Measurements from ENCODE around the gene PLK2.
A peak's percentile ranks its signal among the peaks of the same experiment; 100 is the strongest.

PLK2 gene

DNA sequence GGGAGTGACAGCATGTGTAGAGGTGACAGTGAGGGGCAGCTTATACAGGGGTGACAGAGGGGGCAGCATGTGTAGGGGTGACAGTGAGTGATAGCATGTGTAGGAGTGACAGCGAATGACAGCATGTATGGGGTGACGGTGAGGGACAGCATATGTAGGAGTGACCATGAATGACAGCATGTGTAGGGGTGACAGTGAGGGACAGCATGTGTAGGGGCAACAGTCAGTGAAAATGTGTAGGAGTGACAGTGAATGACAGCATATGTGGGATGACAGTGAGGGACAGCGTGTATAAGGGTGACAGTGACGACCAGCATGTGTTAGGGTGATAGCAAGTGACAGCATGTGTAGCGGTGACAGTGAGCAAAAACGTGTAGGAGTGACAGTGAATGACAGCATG is 21.9 kb upstream of the PLK2 start:
- FAIRE-seq (no peak), DNase-seq (ENCODE audit: insufficient read length, low spot score) (no peak)

DNA sequence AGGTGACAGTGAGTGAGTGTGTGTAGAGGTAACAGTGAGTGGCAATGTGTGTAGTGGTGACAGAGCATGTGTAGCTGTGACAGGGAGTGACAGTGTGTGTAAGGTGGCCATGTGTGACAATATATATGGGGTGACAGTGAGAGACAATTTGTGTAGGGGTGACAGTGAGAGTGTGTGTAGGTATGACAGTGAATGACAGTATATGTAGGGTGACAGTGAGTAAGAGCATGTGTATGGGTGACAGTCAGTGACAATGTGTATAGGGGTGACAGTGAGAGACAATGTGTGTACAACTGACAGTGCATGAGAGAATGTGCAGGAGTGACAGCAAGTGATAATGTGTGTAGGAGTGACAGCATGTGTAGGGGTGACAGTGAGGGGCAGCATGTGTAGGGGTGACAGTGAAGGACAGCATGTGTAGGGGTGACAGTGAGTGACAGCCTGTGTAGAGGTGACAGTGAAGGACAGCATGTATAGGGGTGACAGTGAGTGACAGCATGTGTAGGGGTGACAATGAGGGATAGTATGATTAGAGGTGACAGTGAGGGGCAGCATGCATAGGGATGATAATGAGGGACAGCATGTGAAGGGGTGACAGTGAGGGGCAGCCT is 21.3 kb upstream of the PLK2 start:
- FAIRE-seq = peak; percentile 91
- no peak for DNase-seq (ENCODE audit: insufficient read length, low spot score)

DNA sequence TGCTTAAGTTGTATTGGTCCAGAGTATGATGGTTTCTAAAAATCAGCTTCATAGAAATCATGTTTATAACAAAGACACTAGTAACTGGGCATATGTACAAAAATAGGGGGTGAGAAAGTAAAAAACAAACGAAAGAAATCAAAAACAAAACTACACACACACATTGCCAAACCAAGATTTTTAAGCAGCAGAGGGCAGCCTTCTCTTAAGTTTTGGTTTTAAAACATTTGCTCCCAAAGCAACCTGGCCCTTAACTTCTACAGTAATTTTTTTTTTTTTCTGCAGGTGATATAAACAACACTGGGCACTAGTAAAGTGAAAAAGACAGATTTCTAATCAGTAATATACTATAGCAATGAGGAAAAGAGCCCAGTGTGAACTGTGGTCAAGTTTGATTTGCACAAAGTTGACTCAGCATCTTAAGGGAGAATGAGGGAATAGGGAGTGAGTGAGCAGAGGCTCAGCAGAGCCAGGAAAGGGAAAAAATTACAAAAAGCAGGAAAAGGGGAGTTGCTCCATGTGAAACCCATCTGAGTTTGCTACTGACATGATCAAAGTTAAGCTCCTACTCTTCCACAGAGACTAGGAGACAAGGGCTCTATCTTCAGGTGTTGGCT is 18.0 kb upstream of the PLK2 start:
- no peak for DNase-seq (ENCODE audit: insufficient read length, low spot score)
- no peak for FAIRE-seq

DNA sequence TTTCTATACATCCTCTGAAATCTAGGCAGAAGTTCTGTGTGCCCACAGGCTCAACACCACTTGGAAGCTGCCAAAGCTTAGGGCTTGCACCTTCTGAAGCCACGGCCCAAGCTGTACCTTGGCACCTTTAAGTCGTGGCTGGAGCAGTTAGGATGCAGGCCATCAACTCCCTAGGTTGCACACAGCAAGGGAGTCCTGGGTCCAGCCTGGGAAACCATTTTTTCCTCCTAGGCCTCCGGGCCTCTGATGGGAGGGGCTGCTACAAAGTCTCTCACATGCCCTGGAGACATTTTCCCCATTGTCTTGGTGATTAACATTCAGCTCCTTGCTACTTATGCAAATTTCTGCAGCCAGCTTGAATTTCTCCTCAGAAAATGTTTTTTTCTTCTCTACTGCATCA is 15.5 kb upstream of the PLK2 start:
- no peak for FAIRE-seq
- DNase-seq (ENCODE audit: insufficient read length, low spot score) = no peak

DNA sequence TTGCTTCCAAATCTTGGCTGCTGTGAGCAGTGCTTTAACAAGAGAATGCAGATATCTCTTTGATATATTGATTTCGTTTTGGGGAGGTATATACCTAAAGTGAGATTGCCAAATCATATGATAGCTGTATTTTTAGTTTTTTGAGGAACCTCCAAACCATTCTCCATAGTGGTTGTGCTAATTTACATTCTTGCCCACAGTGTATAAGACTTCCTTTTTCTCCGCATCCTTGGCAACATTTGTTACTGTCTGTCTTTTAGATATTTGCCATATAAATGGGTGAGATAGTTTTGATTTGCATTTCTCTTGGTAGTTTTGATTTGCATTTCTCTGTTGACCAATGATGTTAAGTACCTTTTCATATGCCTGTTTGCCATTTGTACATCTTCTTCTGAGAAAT is 10.0 kb upstream of the PLK2 start:
- DNase-seq (ENCODE audit: insufficient read length, low spot score) (no peak), FAIRE-seq (no peak)

DNA sequence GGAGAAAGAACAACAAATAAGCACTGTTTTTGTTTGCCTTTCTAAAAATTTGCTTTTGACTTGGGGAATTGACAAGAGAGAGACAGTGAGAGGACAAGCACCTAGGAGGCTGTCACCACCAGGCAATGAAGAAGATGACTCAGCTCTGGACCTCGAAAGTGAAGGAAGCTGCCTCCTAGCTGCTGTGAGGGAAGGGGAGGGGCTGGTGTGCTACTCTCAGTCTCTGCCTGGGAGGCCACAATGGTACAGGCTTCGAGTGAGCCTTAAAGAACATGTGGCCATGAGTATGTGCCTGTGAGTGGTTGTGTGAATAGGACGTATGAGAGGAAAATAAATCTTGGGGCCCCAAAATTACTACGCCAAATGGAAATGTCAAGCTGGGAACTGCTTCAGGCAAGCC is 7.1 kb upstream of the PLK2 start:
- DNase-seq (ENCODE audit: insufficient read length, low spot score) = peak; percentile 31
- no peak for FAIRE-seq

DNA sequence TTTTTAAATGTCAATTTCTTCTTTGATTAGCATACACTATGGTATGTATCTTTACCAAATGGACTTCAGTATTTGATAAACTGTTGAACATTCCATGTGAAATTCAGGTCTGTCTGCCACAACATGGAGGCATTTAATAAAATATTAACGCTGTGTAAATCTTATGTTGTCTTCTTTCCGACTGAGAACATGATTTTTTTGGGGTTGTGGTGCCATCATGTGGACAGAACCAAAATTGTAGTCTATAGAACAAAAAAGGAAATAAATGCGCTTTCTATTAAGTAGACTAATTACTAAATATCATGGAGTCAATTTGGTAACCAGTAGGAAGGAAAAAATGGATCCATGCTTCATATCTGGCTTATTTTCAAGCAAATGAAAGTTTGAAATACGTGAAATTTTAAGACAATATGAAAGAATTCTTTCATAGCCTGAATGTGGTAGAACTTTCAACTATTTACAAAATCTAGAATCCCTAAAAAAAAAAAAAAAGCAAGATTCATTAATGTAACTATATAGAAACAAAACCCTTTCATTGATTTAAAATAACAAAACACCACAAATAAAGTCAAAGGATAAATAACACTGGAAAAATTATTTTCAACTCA is 2.8 kb upstream of the PLK2 start:
- no peak for FAIRE-seq
- peak; percentile 37 for DNase-seq (ENCODE audit: insufficient read length, low spot score)

DNA sequence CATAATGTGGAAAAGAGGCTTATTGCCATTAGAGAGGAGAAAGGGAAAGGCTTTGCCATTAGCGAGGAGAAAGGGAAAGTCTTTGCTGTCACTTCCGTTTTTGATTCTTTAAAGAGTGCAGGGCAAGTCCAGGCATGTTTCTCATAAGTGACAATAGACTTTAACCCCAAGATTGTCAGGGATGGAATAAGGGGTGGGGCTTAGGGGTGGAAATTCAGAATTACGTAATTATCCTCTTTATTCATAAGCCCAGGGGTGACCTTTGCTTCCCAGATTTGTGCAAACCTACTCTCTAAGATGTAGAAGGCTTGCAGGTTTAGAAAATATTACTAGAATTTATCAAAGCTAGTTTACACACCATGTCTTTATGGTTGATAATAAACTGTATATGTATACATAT is 2.3 kb upstream of the PLK2 start:
- peak; percentile 25 for DNase-seq (ENCODE audit: insufficient read length, low spot score)

DNA sequence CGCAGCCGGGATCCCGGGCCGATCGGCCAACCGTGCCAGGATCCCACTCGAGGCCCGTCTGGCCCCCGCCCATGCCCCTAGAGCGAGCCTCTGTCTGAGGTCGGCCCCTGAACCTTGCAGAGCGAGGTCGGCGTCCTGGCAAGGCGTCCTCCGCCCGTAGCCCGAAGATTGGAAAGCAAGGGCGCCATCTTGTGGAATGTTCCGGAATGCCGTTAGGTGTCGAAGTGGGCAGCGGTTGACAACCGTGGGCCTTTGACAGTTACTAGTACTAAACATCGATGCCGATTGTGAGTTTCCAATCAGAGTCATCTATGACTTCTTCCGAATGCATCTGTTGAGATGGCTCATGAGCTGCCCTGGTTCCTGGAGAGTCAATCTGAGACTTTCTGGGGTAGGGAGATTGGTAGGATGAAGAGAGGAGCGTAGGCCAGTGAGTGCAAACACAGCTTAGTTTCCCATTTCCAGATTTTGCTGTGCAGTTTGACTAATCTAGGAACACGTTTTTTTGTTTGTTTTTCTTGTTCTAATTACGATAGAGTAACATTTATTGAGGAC is 923 bp upstream of the PLK2 start:
- FAIRE-seq = peak; percentile 82

More for the DNA sequence above, 2.3 kb upstream of the PLK2 start:
- no peak for FAIRE-seq

DNA sequence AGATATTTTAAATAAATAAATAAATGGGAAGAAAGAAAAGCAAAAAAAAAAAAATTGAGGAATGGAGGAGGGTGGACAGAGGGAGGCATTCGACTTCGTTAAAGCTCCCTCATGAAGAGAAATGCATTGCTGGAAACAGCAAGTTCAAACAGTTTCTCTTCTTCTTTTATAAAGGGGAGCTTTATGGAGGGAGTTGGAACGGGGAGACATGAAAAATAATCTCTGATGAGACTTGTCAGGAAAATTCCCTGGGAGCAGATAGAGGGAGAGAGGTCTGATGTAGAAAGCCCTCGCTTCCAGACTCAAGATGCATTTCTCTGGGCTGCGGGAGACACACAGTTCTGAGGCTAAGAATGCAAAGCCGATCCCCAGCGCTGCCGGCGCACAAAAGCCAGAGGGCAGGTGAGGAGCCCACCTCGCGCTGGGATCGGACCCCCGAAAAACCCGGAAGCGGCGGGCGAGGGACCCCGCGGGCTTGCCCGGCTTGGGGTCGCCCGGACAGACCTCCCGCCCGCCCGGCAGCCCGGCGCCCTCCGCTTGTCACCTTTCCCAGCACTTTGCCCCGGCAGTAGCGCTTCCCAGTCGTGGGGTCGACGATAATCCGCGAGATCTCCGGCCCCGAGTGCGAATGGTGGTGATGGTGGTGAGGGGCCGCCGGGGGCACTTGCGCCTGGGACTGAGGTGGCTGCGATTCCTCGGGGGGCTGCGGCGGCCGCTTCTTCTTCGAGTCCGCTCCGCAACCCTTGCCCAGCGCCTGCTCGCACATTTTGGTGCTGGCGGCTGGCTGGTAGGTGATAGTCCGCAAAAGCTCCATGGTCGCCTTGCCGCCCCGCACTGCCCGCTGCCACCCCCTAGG is 512 bp downstream of the PLK2 start:
- DNase-seq (ENCODE audit: insufficient read length, low spot score) (no peak), FAIRE-seq (no peak)

More for the DNA sequence above, 923 bp upstream of the PLK2 start:
- DNase-seq (ENCODE audit: insufficient read length, low spot score) = peak; percentile 63

DNA sequence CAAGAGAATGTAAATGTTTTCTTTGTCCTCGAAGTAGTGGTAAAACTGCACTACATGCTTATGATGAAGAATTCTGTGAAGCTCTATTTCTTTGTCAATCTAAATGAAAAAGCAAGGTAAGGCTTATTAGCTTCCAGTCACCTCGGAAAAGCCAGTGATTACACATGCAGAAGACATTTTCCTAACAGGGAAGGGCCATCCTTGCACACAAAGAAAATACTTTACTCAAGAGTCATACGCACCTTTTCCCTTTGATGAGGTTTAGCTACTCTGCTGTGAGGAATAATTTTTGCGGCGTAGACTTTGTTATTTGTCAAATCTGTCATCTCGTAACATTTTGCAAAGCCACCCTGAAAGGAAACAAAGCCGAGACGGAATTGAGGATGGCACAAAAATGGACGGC is 1.1 kb downstream of the PLK2 start:
- DNase-seq (ENCODE audit: insufficient read length, low spot score) (no peak), FAIRE-seq (no peak)

DNA sequence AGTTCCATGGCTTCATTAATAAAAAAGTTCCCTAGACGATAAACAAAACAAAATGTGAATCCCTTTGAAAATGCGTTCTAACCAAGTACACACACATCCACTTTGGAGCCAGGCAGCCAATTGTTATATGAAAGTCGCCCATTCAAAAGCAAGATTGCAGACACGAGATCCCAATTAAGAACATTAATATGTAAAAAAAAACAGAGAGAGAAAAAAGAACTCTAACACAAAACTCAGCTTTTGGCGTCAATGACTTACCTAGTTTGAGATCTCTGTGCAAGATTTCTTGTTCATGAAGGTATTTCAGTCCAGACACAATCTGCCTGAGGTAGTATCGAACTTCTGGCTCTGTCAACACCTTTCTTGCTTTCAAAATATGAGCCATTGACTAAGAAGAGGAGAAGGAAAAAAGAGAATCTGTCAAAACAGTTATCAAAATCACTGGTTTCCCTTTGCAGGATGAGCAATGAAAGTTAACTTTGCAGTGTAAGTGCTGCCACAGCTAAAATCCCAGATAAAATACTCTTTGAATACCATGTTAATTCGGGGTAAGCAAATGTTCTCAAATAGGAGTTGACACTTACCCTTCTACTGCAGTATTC is 1.6 kb downstream of the PLK2 start:
- FAIRE-seq = no peak
- no peak for DNase-seq (ENCODE audit: insufficient read length, low spot score)

DNA sequence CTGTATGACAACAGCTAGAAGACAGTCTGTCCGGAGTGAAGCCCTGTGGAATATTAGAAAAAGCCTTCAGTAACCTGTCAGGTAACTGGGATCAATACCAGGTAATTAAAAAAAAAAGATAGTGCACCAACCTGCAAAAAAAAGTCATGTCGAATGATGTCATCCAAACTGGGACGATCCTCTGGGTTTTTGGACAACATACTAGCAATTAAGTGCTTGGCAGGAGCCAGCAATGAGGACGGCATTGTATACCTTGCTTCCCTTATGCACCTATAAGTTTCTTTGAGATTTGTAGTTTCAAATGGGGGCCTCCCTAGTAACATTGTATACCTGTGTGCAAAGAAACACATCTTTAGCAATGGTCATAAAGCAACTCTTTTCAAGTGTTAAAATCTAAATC is 2.8 kb downstream of the PLK2 start:
- FAIRE-seq (no peak), DNase-seq (ENCODE audit: insufficient read length, low spot score) (no peak)

DNA sequence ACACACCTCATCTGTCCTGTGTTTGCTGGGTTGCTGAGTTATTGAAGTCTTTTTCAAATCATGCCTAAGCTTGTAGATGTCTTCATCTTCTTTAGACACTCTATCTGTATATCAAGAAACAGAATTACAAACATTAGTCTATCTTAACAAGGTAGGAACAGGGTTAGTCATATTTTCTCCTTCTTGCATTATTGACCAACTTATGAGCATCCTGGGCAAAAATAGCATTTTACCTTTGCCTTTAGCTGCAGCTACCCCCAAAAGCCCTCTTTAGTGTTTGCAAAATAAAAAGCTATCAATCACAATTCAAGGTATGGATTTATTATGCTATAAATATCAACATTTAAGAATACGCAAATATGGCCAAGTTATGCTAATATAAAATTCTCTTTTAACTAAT is 3.4 kb downstream of the PLK2 start:
- FAIRE-seq (no peak), DNase-seq (ENCODE audit: insufficient read length, low spot score) (no peak)

DNA sequence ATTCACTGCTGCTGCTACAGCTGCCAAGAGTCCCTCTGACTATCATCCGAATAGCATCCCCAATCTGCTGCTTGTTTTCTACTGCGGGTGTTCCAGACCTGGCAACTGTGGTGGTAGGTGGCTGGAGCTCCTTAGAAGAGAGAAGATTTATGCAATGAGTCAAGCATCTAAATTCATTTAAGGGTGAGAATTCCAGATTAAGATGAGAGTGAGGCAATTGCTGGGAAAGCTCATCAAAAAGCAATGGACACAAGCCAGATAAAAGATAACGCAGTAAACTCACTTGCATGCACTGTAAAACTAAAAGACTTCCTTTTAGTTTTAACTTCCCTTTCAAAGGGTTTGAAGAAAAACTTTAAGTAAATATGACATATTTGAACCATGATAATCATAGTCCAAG is 3.9 kb downstream of the PLK2 start:
- FAIRE-seq = no peak
- DNase-seq (ENCODE audit: insufficient read length, low spot score) = no peak

DNA sequence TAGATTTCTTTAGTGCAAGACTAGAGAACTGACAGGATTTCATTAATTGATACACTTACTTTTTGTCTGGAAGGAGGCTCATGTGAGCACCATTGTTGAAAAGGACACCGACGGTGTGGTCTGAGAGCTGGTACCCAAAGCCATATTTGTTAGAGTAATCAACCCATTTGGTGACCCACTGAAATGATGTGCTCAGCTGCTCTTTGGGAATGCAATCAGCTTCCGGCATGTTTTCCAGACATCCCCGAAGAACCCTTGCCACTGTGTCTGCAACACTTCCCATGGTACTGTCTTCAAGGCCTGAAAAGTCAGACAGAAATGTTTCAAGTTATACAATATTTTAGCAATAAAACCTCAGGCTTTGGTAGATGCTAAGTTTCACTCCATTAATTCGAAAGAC is 4.4 kb downstream of the PLK2 start:
- FAIRE-seq (no peak), DNase-seq (ENCODE audit: insufficient read length, low spot score) (no peak)

DNA sequence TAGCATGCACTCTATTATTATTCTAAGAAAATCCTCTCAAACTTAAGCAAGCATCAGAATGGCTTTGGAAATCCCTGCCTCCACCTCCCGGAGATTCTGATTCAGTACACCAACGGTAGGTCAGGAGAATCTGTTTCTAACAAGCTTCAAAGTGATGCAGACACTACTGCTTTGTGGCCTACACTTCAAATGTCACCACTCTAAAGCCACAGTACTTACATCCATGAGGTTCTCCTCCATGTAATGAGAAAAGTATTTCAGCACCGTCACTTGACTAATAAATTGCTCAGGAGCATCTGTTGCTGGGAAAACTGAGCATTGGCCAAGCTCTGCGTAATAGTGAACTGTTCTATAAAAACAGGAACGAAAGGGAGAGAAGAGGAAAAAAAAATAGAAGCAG is 4.8 kb downstream of the PLK2 start:
- no peak for FAIRE-seq
- no peak for DNase-seq (ENCODE audit: insufficient read length, low spot score)

DNA sequence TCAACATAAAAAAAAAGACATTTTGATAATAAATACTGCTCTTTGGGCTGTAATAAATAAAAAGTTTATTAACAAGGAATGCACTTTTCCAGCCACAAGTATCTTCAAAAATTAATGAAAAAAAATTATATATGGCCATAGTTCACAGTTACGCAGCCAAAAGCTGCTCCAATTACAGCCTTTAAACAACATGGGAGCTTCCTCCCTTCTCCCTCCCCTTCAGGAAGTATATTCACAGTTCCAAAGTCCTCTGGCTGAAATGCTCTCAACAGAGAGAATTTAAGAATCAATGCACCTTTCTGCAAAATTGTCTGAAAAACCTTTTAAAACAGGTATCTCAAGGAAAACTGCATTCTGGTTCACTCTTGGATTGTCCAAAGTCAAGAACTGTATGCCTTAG is 5.9 kb downstream of the PLK2 start:
- FAIRE-seq (no peak), DNase-seq (ENCODE audit: insufficient read length, low spot score) (no peak)

DNA sequence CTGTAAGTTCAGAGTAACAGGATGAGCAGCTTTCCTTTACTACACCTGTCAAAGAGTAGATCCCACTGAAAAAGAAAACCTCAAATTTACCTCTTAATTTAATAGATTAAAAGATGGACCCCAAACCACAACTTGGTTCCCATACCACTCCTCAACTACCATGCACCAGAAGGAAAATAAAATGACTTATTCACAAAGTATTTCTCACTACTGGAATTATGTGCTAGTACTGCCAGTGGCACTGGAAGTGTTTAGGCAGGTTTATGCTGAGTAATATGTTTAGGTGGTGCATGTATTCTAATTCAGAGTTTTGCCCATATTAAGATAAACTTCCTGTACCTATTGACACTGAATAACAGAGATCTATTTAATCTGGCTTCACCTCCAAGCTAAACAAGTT is 6.6 kb downstream of the PLK2 start:
- no peak for DNase-seq (ENCODE audit: insufficient read length, low spot score)
- no peak for FAIRE-seq

DNA sequence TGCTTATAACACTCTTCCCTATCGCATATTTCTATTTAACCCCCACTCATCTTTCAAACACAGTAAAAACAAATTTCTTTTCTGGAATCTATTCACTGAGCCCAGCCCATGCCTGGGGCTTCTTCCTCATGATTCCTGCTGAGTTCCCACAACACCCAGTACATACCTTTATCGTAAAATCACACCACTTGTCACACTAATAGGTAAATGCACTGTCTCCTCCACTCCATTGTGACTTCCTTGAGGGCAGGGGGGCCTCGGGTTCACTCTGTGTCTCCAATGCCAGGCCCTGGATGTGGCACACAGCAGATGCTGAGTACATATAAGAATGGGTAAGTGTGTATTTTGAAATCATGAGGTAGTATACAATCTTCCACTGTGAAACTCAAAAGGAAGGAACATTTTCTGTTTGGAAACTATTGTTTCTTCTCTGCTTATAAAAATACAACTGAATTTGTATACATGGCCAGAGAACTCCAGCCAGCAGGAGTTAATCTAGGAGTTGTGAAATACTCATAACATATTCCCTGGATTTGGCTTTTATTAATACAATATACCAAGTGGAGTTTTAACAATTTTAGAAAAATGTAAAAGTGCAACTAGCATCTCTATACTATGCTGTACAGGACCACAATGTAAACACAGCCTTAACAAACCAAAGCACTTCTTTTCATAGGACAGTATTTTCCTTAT is 7.2 kb downstream of the PLK2 start:
- DNase-seq (ENCODE audit: insufficient read length, low spot score) = no peak
- peak; percentile 23 for FAIRE-seq
